ENCODE measurements around the gene WWC2. TPM values are rescaled to one million over a fixed set of nuclear protein-coding genes. Genes with fewer than 3 reads are reported as not detected.

Gene WWC2
- total and polyA plus RNA-seq, 12 donors = 6.0 to 37.4 (median 31.2) TPM

DNA sequence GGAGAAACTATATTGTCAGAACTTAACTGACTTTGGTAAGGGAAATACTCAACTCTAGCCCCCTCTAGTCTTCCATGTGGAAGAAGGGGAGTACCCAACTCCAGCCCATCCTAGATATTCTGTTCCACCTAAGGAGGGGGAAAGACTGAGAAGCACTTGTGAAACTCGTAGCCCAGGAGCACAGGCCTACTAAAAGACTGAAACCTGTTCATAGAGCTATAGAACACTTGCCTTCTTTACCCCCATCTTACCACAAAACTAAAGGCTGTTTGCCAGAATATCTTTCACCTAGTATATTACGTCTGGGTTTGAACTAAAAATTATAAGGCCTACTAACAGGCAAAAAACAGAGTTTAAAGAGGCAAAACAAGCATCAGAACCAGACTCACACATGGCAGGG is 205.5 kb downstream of the WWC2 start:
- Histone ChIP-seq H3K36me3 (peaks cover 0 to 43% (median 0%) of the 10 kb centered on the region in 9 donors), H3K27ac (no peak overlapping the region), H3K27me3 (no peaks in the 10 kb centered on the region), H3K4me3 (no peak overlapping the region), H3K4me1 (peaks cover 0 to 13% (median 0%) of the 10 kb centered on the region in 9 donors), H3K9me3 (no peaks in the 10 kb centered on the region)
- ATAC-seq = no peak
- TF ChIP-seq, protein P1, sequence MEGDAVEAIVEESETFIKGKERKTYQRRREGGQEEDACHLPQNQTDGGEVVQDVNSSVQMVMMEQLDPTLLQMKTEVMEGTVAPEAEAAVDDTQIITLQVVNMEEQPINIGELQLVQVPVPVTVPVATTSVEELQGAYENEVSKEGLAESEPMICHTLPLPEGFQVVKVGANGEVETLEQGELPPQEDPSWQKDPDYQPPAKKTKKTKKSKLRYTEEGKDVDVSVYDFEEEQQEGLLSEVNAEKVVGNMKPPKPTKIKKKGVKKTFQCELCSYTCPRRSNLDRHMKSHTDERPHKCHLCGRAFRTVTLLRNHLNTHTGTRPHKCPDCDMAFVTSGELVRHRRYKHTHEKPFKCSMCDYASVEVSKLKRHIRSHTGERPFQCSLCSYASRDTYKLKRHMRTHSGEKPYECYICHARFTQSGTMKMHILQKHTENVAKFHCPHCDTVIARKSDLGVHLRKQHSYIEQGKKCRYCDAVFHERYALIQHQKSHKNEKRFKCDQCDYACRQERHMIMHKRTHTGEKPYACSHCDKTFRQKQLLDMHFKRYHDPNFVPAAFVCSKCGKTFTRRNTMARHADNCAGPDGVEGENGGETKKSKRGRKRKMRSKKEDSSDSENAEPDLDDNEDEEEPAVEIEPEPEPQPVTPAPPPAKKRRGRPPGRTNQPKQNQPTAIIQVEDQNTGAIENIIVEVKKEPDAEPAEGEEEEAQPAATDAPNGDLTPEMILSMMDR (IDR thresholded peaks at IDR 0.05) = no peak
- 98 to 100% methylated on average over 2 of the region's 2 CpGs for WGBS, 2 donors
- DNase-seq = no peak
- intact Hi-C loops (cut with DNase I) = no loop called here

DNA sequence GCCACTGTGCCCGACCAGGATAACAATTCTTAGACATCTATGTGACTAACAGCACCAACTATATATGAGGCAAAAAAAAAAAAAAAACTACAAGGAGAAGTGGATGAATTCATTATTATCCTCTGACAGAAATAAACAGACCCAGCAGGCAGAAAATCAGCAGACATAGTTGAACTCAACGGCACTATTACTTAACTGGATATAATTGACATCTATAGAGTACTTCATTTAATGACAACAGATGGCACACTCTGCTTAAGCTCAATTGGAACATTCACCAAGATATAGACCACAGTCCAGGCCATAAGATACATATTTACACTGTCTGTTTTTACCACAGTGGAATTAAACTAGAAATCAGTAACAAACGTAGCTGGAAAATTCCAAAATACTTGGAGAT is 207.8 kb downstream of the WWC2 start:
- no peaks in the 10 kb centered on the region for H3K27me3 ChIP-seq
- H3K27ac ChIP-seq = no peak overlapping the region
- no peaks in the 10 kb centered on the region for H3K4me1 ChIP-seq
- no peaks in the 10 kb centered on the region for H3K9me3 ChIP-seq
- H3K4me3 ChIP-seq = no peak overlapping the region
- ATAC-seq (no peak), DNase-seq (no peak)
- TF ChIP-seq, protein P1 (IDR thresholded peaks at IDR 0.05) = no peak
- H3K36me3 ChIP-seq = peaks cover 0 to 53% (median 0%) of the 10 kb centered on the region in 9 donors
- 92 to 95% methylated on average over 3 of the region's 3 CpGs for WGBS, 2 donors
- intact Hi-C loops (cut with DNase I) = no loop called here

DNA sequence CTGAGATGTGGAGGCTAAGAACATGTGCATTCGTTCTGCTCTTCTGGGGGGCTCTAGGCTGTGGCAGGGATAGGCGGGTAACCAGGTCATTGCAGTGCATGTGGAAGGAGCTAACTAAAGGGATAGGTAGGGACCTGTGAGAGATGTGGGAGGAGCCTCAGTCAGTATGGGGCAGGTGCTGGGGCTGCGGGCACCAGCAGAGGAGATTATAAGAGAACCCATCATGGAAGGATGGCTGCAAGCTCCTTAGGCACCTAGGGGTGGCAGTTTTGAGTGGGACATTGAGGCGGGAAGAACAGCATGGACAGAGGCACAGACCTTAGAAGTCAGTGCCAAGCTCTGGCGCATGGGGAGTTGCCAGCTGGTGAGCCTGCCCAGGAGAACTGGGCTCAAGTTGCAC is 213.8 kb downstream of the WWC2 start:
- intact Hi-C loops (cut with DNase I) = loop anchor here in 1 of 10 donors (10.0 kb wide), 1 partner anchor 82 kb away; no protein-coding TSS in a partner anchor
- 87 to 97% methylated on average over 5 of the region's 5 CpGs for WGBS, 2 donors
- Histone ChIP-seq H3K27me3 (no peaks in the 10 kb centered on the region), H3K27ac (no peak overlapping the region), H3K4me1 (no peaks in the 10 kb centered on the region), H3K36me3 (peaks cover 0 to 75% (median 12%) of the 10 kb centered on the region in 9 donors), H3K9me3 (no peaks in the 10 kb centered on the region), H3K4me3 (no peak overlapping the region)
- TF ChIP-seq, protein P1 (IDR thresholded peaks at IDR 0.05) = no peak
- ATAC-seq (no peak), DNase-seq (no peak)

DNA sequence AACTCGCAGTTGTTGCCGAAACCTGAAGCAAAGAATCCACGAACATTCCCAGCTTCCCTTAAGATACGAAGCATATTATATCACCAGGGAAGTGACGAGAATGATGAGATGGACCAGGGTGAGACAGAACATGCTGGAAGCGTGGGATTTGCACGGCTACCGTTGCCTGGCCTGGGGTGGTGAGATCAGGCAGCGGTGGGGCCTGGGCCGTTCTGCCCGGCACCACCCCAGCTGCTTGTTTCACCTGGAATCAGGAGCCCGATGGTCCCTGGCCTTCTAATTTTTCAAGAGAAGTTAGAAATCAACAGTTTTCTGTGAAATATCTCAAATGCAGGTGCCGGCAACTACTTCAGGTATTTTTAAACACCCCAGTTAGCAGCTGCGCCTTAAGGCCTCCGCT is 215.3 kb downstream of the WWC2 start:
- TF ChIP-seq, protein P1 (IDR thresholded peaks at IDR 0.05) = no peak
- whole genome bisulfite sequencing, 2 donors = 96 to 97% methylated on average over 15 of the region's 15 CpGs
- DNase-seq = no peak
- H3K36me3 ChIP-seq = peaks cover 0 to 79% (median 16%) of the 10 kb centered on the region in 9 donors
- H3K27me3 ChIP-seq = no peaks in the 10 kb centered on the region
- H3K9me3 ChIP-seq = no peaks in the 10 kb centered on the region
- intact Hi-C loops (cut with DNase I) = loop anchor here in 1 of 10 donors (10.0 kb wide), 1 partner anchor 80 kb away; no protein-coding TSS in a partner anchor
- no peak overlapping the region for H3K4me3 ChIP-seq
- no peaks in the 10 kb centered on the region for H3K4me1 ChIP-seq
- H3K27ac ChIP-seq = no peak overlapping the region
- ATAC-seq = no peak
